ENCODE results near the gene TINCR.
A peak's percentile ranks its signal among the peaks of the same experiment; 100 is the strongest.
"Not testable (repeated sequence)": the region's sequence is repeated elsewhere in the genome, so short reads cannot be mapped to it uniquely, and the experiment has no call there.

TINCR gene

DNA sequence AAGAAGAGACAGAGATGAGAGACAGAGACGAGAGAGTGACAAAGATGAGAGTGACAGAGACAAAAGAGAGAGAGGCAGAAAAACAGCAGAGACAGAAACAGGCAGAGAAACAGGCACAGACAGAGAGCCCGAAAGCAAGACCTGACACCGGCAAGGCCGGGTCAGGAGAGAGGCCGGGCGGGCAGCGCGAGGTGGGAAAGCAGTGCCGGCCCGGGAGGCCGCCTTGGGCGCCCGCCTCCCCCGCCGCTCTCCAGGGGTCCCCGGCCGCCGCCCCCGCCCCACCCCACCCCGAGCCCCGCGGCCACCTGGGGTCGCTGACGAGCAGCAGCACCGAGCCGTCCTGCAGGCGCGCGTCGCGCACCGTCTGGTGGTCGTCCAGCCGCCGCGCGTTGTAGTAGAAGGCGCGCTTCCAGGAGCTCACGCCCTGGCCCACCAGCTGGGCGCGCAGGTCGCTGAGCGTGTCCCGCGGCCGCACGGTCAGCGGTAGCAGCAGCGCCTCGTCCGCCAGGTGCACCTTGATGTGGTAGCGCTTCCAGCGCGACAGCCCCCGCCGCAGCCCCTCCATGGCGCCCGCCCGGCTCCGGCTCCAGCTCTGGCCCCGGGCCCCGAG lies at the start of gene TINCR:
Gene TINCR, minus strand, starts transcription at position 594 of the 610 bp plus-strand sequence.
- peak; percentile 40 for DNase-seq (ENCODE audit: low read depth, low spot score)

DNA sequence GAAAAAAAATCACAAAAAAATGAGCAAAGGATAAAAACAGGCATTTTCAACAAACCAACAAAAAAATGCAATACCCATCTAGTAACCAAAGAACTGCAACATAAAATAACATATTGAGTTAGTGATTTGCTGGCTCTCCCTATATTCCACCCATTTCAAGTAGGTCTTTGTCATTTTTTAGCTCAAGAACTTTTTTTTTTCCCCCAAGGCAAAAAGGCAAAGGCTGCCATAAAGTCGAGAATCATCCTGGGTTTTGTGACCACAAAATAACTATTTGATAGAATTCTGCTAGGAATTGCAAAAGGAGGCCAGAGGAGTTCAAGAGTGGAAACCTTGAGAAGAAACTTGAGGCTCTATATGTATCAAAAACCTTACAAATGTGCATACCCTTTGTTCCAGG lies 49.3 kb upstream of the TINCR start:
- no peak for DNase-seq (ENCODE audit: low read depth, low spot score)

DNA sequence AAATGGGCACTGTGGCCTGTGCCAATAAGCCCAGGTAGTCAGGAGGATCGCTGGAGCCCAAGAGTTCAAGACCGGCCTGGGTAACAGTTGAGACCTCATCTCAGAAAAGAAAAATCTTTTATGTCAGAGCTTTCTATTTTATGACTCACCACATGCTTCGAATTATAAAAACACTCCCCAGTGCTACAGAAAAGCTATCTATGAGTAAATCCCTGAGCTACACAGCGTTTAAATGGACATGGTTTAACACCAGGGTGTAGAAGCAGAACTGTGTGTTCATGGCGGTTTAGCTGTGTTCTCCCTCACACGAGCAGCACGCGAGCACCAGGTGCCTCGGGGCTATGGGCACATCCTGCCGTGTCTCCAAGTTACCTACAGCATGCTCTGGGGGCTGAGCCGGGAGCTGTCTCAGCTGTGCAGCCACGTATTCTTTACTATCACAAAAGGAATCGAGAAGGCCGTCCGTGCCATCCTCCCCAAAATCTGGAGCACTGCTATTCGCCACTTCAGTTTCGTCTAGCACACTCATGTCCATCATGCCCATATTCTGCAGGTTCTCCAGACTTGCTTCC lies 48.1 kb upstream of the TINCR start:
- peak; percentile 47 for DNase-seq (ENCODE audit: low read depth, low spot score)

DNA sequence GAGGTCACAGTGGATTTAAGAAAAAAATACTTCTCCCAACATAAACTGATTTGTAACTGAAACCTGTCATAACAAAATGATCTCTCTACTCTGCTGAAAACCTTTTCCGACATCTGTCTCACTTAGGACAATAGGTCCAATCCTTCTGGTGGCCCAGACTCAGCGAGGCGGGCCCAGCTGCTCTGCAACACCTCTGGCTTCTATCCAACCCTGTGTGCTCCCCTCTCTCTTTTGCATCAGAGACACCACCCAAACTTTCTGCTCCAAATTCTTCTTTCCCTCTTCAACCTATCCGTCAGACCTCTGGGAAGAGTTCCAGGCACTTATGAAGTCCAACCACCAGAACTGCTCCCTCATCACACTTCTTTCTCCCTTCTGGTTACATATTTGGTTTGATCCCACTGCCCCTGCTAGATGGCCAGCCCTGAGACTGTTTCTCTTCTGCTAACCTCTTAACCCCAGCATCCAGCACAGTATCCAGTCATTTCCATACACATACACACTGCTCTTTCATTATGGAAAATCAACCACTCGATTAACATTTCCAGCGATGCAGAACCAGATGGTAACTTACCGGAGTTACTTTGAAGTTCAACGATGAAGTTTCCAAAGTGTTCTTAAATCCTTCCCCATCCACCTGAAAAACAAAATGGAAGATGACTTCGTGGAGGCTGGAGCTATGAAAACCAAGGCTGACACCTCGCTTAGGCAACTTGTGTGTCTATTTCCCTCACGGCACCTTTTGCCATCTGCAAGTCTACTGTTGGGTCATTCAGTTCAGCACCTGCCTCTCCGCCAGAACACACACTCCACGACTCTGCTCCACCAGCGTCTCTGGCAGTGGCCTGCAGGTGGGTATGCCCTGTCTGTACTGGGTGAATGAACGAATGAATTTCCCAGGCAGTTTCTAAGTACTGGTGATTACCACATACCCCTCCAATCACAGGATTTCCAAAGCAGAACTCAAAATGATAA lies 45.4 kb upstream of the TINCR start:
- DNase-seq (ENCODE audit: low read depth, low spot score) = no peak

DNA sequence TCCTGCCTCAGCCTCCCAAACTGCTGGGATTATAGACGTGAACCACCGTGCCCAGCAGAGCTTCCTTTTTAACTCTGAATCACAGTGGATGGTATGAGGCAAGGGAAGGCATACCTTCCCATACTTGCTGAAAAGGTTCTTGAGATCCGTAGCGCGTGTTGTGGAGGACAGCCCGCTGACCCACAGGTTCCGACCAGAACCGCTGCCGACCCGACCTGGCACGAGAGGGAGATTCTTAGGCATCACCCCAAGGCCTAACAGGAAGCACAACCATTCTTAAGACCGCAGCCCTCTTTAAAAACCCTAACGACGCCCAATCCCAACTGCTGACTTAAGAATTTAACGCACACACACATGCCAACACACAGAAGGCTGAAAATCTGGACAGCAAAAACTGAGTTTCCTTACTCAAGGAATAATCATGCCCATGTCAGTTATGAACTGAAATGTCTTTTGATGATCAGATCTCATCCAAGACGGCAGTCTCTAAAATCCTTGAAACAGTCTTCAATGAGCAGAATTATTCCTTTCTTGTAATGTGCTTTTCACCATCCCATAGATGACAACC lies 42.2 kb upstream of the TINCR start:
- no peak for DNase-seq (ENCODE audit: low read depth, low spot score)

DNA sequence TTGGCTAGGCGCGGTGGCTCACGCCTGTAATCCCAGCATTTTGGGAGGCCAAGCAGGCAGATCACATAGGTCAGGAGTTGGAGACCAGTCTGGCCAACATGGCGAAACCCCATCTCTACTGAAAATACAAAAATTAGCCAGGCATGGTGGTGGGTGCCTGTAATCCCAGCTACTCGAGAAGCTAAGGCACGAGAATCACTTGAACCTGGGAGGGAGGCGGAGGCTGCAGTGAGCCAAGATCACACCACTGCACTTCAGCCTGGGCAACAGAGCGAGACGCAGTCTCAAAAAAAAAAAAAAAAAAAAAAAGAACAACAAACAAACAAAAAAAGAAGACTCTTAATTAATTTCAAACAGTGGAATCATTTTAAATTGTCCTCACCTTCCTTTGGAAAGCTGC lies 41.0 kb upstream of the TINCR start:
- DNase-seq (ENCODE audit: low read depth, low spot score) = not testable (repeated sequence)

DNA sequence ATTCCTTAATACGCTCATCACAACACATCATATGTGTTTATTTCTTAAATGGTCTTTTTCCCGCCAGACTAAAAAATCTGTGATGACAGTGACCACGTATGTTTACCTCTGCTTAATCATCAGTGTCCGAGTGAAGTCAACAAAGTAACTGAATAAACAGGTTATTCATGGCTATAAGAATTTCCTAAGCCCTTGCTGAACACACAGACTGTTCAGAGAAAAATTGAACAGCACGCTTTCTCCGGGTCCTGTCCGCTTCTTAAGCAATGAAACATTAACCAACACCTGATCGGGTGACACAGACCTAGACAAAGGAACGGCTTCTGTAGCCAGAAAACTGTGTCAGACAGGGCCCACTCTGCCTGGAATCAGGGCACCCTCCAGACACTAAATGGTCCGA lies 40.5 kb upstream of the TINCR start:
- DNase-seq (ENCODE audit: low read depth, low spot score) = no peak

DNA sequence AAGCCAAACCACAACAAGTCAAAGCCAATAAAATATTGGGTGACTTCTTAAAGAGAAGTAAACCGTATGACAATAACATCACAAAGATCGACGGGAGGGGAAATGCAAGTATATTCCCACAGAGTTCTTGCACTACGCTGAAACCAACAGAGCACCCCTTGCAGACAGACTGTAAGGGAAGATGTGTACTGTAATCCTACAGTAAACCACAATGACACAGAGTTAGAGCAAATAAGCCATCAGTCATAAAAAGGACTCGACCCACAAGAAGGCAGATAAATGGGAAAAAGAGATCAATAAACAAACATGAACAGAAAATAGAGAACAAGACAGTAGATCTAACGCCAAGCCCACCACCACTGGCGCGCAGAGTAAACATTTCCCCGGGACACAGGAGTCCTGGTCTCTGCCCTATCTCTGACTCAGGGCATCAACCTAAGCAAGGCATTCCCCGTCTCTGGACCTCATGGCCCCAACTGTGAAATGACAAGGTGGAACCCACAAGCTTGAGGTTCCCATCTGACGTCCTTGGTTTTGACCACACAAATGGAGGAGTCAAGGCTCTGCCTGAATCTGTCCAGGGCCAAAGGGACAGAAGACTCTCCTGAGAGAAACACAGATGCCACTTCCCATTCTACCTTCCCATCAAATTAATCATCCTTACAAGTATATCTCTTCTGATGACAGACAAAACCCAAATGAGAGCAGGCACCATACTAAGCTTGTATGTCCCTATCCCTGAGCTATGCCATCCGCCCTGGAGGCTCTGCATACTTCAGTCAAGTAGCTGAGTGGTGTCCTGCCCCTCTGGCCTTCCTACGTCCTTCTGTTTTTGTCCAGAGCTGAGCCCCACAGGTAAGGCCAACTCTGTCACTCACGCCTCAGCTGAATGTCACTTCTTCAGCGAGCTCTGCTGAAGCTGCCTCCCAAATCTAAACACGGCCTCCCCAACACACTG lies 39.8 kb upstream of the TINCR start:
- no peak for DNase-seq (ENCODE audit: low read depth, low spot score)

DNA sequence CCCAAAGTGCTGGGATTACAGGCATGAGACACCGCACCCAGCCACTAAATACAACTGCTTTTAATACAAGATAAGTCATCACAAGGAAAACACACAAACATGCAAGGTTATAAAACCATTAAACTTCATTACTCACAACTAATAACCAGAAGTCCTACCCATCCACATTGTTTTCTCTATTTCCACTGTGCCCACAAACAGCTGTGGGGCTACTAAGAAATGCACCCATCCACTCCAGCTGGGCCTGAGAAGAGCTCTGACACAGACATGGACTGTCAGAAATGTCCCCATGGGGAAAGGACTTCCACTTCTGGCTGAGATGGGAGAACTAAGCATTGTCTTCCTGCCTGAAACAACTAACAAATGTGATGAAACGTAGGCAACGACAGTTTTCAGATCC lies 37.6 kb upstream of the TINCR start:
- DNase-seq (ENCODE audit: low read depth, low spot score) = no peak

DNA sequence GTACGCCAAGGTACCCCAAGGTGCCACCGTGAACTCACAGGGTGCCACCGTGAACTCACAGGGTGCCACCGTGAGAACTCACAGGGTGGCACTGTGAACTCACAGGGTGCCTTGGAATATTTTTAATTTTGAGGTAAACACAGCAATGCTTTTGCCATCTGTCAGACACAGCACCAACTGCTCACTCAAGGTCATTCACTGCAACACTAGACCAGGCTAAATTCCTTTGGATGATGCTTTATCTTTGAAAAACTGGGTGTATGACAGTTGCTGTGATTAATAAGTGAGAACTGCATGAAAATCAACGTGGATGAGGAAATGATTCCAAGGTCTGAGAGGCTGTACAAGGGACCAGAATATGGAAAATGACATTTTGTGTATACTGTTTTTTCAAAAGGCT lies 35.9 kb upstream of the TINCR start:
- no peak for DNase-seq (ENCODE audit: low read depth, low spot score)

DNA sequence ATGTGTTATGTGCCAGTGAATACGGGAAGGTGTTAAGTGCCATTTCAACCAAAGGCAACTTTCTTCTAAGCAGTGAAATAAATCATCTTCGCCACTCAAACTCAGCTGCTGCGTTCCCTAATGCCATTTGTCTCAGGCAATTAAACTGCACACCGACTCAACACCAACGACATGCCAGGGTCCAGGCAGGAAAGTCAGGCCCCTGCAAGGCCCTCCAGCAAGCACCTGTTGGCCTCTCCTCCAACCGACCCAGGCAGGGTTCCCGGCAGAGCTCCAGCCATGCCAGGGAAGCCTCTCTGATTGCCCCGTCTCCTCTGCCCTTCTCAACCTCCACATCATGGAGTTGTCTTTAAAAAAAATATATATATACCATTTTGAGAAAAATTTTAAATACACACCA lies 33.0 kb upstream of the TINCR start:
- DNase-seq (ENCODE audit: low read depth, low spot score) = no peak

DNA sequence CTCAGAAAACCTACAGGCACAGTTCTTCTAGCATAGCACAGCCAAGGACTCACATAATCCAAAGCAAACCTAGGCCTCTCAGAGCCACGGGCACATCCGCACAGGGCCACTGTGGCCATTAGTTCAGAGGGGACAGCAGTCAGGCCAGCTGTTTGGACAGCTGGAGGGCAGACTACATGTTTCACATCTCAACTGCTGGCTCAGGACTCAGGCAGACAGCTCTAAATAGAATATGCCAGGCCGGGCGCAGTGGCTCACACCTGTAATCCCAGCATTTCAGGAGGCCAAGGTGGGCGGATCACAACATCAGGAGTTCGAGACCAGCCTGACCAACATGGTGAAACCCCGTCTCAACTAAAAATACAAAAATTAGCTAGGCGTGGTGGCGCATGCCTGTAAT lies 28.0 kb upstream of the TINCR start:
- DNase-seq (ENCODE audit: low read depth, low spot score) = no peak

DNA sequence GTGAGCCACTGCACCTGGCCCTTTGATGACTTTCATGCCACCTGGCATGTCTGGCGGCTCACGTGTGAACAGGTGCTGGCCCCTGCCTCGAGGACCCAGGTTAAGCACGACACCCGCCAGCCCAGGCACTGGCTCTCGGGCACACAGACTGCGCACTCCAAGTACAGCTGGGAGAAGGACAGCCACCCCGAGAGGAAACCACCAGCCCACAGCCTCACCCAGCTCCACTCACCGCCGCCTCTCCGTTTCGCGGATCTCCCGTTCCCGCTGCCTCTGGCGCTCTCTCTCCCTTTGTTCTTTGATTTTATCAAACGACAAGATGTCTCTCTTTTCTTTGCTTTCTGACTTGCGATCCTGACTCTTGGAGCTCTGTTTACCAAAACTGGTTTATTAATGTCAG lies 27.4 kb upstream of the TINCR start:
- DNase-seq (ENCODE audit: low read depth, low spot score) = no peak

DNA sequence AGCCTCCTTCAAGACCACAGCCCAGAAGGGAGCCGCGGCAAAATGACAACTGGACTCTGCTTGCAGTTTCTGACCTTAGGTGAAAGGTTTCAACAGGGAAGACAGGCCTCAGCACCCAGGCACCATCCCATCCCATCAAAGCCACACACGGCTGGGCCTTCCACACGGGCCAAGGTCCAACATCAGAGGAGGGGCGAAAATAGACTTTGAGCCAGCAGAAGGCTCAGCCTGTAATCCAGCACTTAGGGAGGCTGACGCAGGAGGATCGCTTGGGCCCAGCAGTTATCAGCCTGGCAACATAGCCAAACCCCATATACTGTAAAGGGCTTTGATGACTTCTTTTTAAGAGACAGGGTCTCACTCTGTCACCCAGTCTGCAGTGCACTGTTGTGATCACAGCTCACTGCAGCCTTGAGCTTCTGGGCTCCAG lies 26.8 kb upstream of the TINCR start:
- DNase-seq (ENCODE audit: low read depth, low spot score) = no peak

DNA sequence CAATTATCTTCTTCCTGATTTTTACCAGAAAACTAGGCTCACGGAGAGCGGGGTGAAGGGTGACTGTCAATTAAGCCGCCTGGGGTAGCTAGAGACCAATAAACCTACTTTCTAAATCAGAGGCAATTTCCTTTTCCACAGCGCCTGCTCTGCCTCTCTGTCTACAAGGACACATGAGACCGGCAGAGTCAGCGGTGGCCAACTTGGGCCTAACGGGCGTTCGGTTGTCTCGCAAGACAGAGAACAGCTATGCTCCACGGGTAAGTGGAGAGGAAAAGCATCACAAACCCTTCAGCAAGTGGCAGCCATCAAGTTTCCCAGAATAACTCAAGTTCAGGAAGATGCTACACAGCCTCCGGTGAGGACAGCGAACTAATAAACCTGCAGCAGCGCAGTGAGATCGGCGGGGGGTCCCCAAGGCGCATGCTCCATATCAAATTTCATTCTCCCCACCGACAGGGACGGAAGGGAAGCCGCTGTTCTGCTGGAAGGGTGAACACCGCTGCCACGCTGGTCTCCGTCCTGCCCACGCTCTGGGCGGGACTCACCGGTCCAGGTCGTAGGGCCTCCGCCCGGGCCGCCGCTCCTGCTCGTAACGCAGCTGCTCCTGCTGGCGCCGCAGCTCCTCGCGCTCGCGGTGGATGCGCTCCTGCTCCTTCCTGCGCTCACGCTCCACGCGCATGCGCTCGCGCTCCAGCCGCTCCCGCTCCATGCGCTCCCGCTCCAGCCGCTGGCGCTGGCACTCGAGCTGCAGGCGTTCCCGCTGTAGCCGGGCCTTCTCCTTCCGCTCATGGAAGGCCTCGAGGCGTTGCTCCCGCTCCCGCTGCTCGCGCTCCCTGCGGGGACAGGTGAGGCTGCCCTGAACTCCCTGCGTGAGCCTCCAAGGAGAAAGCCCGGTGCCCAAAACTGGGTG lies 25.8 kb upstream of the TINCR start:
- no peak for DNase-seq (ENCODE audit: low read depth, low spot score)

DNA sequence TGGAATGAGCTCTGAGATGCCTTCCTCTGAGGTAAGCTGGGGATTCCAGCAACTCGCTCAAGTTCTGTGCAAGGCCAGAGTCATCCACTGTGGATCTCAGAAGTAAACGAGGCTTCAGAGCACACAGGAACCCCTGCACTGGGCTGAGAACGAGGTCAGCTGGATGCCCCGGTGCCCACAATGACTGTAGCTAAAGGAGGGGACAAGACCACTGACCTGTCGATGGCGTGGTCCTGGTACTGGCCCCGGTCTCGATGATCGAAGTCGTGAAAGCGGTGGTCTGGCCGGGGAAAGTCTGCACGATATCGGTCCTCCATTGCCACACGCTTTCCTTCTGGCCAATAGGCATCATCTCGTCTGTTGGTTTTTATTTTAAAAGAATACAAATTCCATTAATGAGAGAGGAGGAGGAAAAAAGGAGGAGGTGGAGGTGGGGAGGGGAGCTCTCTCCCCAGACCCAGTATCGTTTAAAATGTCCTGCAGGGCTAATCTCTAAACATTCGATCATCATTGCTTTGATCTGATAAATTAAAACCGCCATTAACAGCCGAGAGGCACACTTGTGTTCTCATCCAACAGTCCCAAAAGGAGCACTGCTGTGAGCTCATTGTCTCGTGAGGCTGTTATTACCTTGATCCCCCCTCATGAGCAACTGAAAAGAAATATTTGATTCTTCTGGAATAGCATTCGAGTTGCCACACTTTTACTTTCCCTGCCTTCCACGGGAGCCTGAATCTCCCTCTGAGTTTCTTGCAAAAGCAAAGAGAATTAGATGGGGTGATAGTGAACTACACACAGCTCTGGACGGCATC lies 25.0 kb upstream of the TINCR start:
- DNase-seq (ENCODE audit: low read depth, low spot score) = no peak

DNA sequence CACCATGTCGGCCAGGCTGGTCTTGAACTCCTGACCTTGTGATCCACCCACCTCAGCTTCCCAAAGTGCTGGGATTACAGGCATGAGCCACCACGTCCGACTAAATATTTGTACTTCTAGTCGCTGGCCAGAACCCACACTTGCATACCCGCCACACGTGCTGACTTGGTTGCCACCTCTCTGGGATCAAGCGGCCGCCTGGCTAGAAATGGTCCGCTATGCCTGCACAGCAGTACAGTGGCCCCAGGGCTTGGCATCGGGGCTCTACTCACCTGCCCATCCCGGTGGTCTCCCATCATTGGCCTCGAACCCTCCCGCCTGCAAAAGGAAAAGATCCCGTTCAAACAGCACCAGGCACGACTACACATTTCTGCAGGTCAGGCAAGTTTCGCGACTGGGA lies 23.7 kb upstream of the TINCR start:
- DNase-seq (ENCODE audit: low read depth, low spot score) = no peak

DNA sequence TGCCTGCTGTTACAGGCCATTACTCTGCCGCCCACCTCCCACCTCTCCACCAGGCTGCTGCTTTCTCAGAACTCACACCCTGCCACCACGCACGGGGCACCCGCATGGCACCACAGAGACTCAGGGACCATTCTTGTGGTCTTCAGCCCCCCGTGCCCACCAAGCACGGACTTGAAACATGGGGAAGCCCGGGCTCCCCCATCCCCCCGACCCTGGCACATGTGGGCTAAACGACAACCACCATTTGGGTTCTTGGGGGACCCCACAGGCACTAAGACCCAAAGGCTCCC lies 23.1 kb upstream of the TINCR start:
- no peak for DNase-seq (ENCODE audit: low read depth, low spot score)

DNA sequence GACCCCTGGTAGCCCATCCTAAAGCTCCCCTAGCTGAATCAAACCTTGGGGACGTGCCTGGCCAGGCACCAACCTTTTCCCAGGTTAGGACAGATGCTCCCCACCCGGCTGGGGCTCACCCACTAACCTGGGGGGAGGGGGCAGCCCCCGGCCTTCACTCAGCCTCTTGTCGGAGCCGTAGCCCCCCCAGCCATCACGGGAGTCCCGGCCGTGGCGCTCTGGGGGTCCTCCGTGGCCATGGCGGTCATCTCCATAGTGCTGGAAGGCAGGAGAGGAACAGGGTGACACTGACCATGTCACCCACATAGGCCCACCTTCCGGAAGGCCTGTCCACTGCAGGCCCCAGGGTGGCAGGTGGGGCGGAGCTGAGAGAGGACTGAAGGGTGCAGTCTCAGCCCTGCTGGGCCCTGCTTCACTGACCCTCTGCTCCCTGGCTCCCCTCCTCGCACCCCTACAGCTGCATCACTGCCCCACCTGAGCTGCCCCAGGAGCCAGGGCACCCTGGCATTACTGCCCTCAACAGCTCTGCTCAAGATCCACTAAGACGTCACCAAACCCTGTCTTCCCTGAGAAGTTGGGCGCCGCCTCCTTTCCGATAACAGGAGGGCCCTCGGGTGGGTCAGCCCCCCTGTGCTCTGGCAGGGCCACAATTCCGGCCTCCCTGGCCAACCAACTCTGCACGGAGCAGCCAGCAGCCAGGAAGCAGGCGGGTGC lies 22.6 kb upstream of the TINCR start:
- no peak for DNase-seq (ENCODE audit: low read depth, low spot score)
